Measurements from ENCODE around the gene BCR. TPM values are rescaled to one million over a fixed set of nuclear protein-coding genes. Genes with fewer than 3 reads are reported as not detected.

Gene BCR
- polyA plus RNA-seq, 1 donor from 2014 or later: 57.5 TPM

- Histone ChIP-seq H3K9ac (ENCODE audit: low read length) (no peak overlapping the region), H3K27ac (ENCODE audit: low read length) (no peak overlapping the region), H3K9me3 (ENCODE audit: low read length) (no peaks in the 10 kb centered on the region), H3K4me3 (ENCODE audit: low read length) (no peak overlapping the region), H3K9me2 (ENCODE audit: insufficient read depth, low read length) (no peaks in the 10 kb centered on the region), H2AFZ (ENCODE audit: low read depth, low read length) (no peak overlapping the region), H3K36me3 (ENCODE audit: insufficient read depth, low read length) (no peaks in the 10 kb centered on the region), H3K27me3 (ENCODE audit: insufficient read depth, low read depth, low read length) (no peaks in the 10 kb centered on the region), H3F3A (ENCODE audit: insufficient read depth, low read length, poor library complexity, severe bottlenecking) (no peaks in the 10 kb centered on the region), H3K79me2 (replicated peaks; ENCODE audit: insufficient read depth, low read length) (peaks cover 43% of the 10 kb centered on the region), H3K4me2 (ENCODE audit: low read length) (no peak overlapping the region), H4K20me1 (ENCODE audit: insufficient read depth) (no peaks in the 10 kb centered on the region)
- TF ChIP-seq EZH2 (IDR thresholded peaks at IDR 0.05; ENCODE audit: borderline replicate concordance, insufficient read depth, low read length, poor library complexity, severe bottlenecking): no peak
- no peak for TF ChIP-seq SMC3 (conservative IDR thresholded peaks at IDR 0.05; ENCODE audit: poor library complexity)
- TF ChIP-seq REST (IDR thresholded peaks at IDR 0.05; ENCODE audit: borderline replicate concordance): no peak
- TF ChIP-seq EP300 (conservative IDR thresholded peaks at IDR 0.05; ENCODE audit: poor library complexity, severe bottlenecking): no peak
- no peak for TF ChIP-seq POLR2AphosphoS5 (IDR thresholded peaks at IDR 0.05)
Observed at GRCh38 chr22:23199159-23199558, 18.9 kb downstream of the BCR start.

- Histone ChIP-seq H3F3A (ENCODE audit: insufficient read depth, low read length, poor library complexity, severe bottlenecking) (no peaks in the 10 kb centered on the region), H2AFZ (ENCODE audit: low read depth, low read length) (no peak overlapping the region), H3K79me2 (replicated peaks; ENCODE audit: insufficient read depth, low read length) (peaks cover 48% of the 10 kb centered on the region), H3K4me2 (ENCODE audit: low read length) (no peak overlapping the region), H3K27ac (ENCODE audit: low read length) (no peak overlapping the region), H4K20me1 (ENCODE audit: insufficient read depth) (no peaks in the 10 kb centered on the region), H3K4me3 (ENCODE audit: low read length) (no peak overlapping the region), H3K9me2 (ENCODE audit: insufficient read depth, low read length) (no peaks in the 10 kb centered on the region), H3K27me3 (ENCODE audit: insufficient read depth, low read depth, low read length) (no peaks in the 10 kb centered on the region), H3K9ac (ENCODE audit: low read length) (no peak overlapping the region), H3K9me3 (ENCODE audit: low read length) (no peaks in the 10 kb centered on the region), H3K36me3 (ENCODE audit: insufficient read depth, low read length) (no peaks in the 10 kb centered on the region)
- TF ChIP-seq MXI1 (conservative IDR thresholded peaks at IDR 0.05; ENCODE audit: poor library complexity, severe bottlenecking): no peak
Observed at GRCh38 chr22:23200898-23201297, 20.6 kb downstream of the BCR start.

GRCh38 chr22:23202812-23203451 is 22.6 kb downstream of the BCR start:
- Histone ChIP-seq H3K27ac (ENCODE audit: low read length) (no peak overlapping the region), H3K27me3 (ENCODE audit: insufficient read depth, low read depth, low read length) (no peaks in the 10 kb centered on the region), H3K9me2 (ENCODE audit: insufficient read depth, low read length) (no peaks in the 10 kb centered on the region), H3K9me3 (ENCODE audit: low read length) (no peaks in the 10 kb centered on the region), H3K4me3 (ENCODE audit: low read length) (no peak overlapping the region), H2AFZ (ENCODE audit: low read depth, low read length) (no peak overlapping the region), H4K20me1 (ENCODE audit: insufficient read depth) (no peaks in the 10 kb centered on the region), H3K79me2 (replicated peaks; ENCODE audit: insufficient read depth, low read length) (peaks cover 37% of the 10 kb centered on the region), H3K9ac (ENCODE audit: low read length) (no peak overlapping the region), H3K4me2 (ENCODE audit: low read length) (no peak overlapping the region), H3F3A (ENCODE audit: insufficient read depth, low read length, poor library complexity, severe bottlenecking) (no peaks in the 10 kb centered on the region), H3K36me3 (ENCODE audit: insufficient read depth, low read length) (no peaks in the 10 kb centered on the region)
- TF ChIP-seq TAF1 (IDR thresholded peaks at IDR 0.05; ENCODE audit: low read depth) (no peak), RAD21 (conservative IDR thresholded peaks at IDR 0.05) (no peak), SMC3 (conservative IDR thresholded peaks at IDR 0.05; ENCODE audit: poor library complexity) (no peak), POLR2AphosphoS5 (IDR thresholded peaks at IDR 0.05) (no peak), REST (IDR thresholded peaks at IDR 0.05; ENCODE audit: borderline replicate concordance) (no peak), CTCF (IDR thresholded peaks at IDR 0.05; ENCODE audit: poor library complexity, severe bottlenecking) (no peak), EP300 (conservative IDR thresholded peaks at IDR 0.05; ENCODE audit: poor library complexity, severe bottlenecking) (no peak), EZH2 (IDR thresholded peaks at IDR 0.05; ENCODE audit: borderline replicate concordance, insufficient read depth, low read length, poor library complexity, severe bottlenecking) (no peak), MXI1 (conservative IDR thresholded peaks at IDR 0.05; ENCODE audit: poor library complexity, severe bottlenecking) (no peak)
